Measurements from ENCODE around the gene RPL10. TPM values are rescaled to one million over a fixed set of nuclear protein-coding genes. Genes with fewer than 3 reads are reported as not detected.

The RPL10 gene
- total and polyA plus RNA-seq, 9 of the 15 experiments (the other 6 are each of a cell fraction or from before 2014, with no cell fraction given): 3,774 to 7,600 (median 5,014) TPM

DNA sequence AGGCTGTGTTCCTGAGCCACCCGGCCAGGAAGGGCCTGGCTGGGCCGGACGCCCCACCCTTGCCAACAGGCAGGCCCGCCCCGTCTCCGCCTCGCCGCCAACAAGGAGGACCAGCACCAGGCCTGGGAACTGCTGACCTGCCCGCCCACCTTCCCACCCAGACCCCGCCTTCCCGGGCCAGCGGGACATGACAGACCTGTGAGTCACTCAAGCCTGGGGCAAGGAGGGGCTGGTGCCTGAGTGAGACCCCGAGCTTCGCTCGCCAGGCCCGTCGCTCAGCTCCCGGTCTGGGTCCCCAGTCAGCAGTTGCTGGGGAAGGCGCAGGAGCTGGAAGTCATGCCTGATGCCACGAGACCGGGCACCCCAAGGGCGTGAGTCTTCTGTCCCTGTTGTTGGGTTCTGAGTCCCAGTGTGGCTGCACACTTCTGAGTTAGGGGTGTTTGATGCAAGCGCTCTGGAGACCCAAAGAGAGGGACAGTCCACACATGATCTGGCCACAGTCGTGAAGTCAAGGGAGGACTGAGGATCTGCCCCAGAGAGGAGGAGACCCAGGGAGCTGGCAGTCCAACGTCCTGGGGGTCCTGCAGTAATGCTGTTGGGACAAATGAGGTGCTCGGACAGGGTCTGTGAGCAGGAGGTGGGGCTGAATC lies 11.2 kb downstream of the RPL10 start, which contains the start of gene DNASE1L1 (continued):
- TF ChIP-seq, protein P1, sequence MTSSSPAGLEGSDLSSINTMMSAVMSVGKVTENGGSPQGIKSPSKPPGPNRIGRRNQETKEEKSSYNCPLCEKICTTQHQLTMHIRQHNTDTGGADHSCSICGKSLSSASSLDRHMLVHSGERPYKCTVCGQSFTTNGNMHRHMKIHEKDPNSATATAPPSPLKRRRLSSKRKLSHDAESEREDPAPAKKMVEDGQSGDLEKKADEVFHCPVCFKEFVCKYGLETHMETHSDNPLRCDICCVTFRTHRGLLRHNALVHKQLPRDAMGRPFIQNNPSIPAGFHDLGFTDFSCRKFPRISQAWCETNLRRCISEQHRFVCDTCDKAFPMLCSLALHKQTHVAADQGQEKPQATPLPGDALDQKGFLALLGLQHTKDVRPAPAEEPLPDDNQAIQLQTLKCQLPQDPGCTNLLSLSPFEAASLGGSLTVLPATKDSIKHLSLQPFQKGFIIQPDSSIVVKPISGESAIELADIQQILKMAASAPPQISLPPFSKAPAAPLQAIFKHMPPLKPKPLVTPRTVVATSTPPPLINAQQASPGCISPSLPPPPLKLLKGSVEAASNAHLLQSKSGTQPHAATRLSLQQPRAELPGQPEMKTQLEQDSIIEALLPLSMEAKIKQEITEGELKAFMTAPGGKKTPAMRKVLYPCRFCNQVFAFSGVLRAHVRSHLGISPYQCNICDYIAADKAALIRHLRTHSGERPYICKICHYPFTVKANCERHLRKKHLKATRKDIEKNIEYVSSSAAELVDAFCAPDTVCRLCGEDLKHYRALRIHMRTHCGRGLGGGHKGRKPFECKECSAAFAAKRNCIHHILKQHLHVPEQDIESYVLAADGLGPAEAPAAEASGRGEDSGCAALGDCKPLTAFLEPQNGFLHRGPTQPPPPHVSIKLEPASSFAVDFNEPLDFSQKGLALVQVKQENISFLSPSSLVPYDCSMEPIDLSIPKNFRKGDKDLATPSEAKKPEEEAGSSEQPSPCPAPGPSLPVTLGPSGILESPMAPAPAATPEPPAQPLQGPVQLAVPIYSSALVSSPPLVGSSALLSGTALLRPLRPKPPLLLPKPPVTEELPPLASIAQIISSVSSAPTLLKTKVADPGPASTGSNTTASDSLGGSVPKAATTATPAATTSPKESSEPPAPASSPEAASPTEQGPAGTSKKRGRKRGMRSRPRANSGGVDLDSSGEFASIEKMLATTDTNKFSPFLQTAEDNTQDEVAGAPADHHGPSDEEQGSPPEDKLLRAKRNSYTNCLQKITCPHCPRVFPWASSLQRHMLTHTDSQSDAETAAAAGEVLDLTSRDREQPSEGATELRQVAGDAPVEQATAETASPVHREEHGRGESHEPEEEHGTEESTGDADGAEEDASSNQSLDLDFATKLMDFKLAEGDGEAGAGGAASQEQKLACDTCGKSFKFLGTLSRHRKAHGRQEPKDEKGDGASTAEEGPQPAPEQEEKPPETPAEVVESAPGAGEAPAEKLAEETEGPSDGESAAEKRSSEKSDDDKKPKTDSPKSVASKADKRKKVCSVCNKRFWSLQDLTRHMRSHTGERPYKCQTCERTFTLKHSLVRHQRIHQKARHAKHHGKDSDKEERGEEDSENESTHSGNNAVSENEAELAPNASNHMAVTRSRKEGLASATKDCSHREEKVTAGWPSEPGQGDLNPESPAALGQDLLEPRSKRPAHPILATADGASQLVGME (CRISPR knock-in tag; IDR thresholded peaks at IDR 0.05): no peak
- TF ChIP-seq CREM (IDR thresholded peaks at IDR 0.05; ENCODE audit: low read depth) (peak; percentile 47), ZNF717 (CRISPR knock-in tag; IDR thresholded peaks at IDR 0.05) (no peak), TFAP4 (CRISPR knock-in tag; IDR thresholded peaks at IDR 0.05; ENCODE audit: borderline replicate concordance) (peak; percentile 62; the same call in 1 of the 2 replicates), RB1 (IDR thresholded peaks at IDR 0.05; ENCODE audit: low read depth) (peak; percentile 37), ILK (tag; IDR thresholded peaks at IDR 0.05; ENCODE audit: borderline replicate concordance, low read depth) (no peak), ZNF444 (CRISPR knock-in tag; IDR thresholded peaks at IDR 0.05) (no peak), TFAM (CRISPR knock-in tag; conservative IDR thresholded peaks at IDR 0.05) (no peak), MAZ (CRISPR knock-in tag; conservative IDR thresholded peaks at IDR 0.05 in 1 of 2, IDR thresholded peaks at IDR 0.05 in 1 of 2) (0 out of 4 replicates have a peak, but pooled peaks of 1 of the 2 experiments have one; percentile 17), TGIF2 (CRISPR knock-in tag; IDR thresholded peaks at IDR 0.05) (no peak), SRSF7 (optimal IDR thresholded peaks at IDR 0.05; ENCODE audit: low read depth, low read length) (no peak), MAX (CRISPR knock-in tag; IDR thresholded peaks at IDR 0.05) (peak; percentile 38; the same call in 1 of the 2 replicates)

Data from K562 (cell line).